GM12892 (cell line): ENCODE measurements around the gene SIRT1.

Experiments
- POLR2A ChIP-seq: IDR thresholded peaks from 2 replicates; pipeline ENCODE4 v1.6.1; 2011; ENCODE audit warnings: low read depth, low read length, control low read depth
- POLR2AphosphoS5 ChIP-seq: IDR thresholded peaks from 2 replicates; pipeline ENCODE4 v1.6.1; 2011; ENCODE audit warnings: low read depth, low read length, control low read depth

- no peak for TF ChIP-seq POLR2AphosphoS5
- no peak for TF ChIP-seq POLR2A
Measured at GRCh38 chr10:67878133-67878532, 6.3 kb upstream of the SIRT1 start.
